GM12891 (cell line): ENCODE results near the gene TUBGCP2.

Experiments used
- POLR2A ChIP-seq: IDR thresholded peaks from 2 replicates; pipeline ENCODE4 v1.6.1; 2011; ENCODE audit warnings: low read depth, low read length, control low read depth
- SPI1 ChIP-seq: IDR thresholded peaks from 2 replicates; pipeline ENCODE4 v1.6.1; 2011; ENCODE audit warnings: low read depth, low read length, control low read depth

- TF ChIP-seq POLR2A (no peak), SPI1 (no peak)
Observed at GRCh38 chr10:133295426-133296320, 13.0 kb downstream of the TUBGCP2 start.
